DND-41 (cell line): Measurements from ENCODE around the gene WDR31.

Source experiments
- ATAC-seq: fragments of 200-7000 bp; cut with Tn5 transposase; 3 replicates; pipeline ENCODE4 v1.9.1; 2021; ENCODE audit warnings: low read depth; ENCODE audit not compliant: insufficient read depth
- DNase-seq: peaks from one replicate; pipeline ENCODE4 v3.0.0-alpha.2; 2020
- H2AFZ ChIP-seq: 2 replicates; pipeline ENCODE4 v1.6.0; 2012; ENCODE audit warnings: low read depth, low read length
- H3K27ac ChIP-seq: 2 replicates; pipeline ENCODE4 v1.5.1; 2012; ENCODE audit warnings: low read length, inconsistent platforms
- H3K27me3 ChIP-seq: fragments of 200-600 bp; sonication (generic); 2 replicates; pipeline ENCODE4 v1.6.0; 2012; ENCODE audit warnings: low read length, mild to moderate bottlenecking, inconsistent platforms; ENCODE audit not compliant: insufficient read depth, poor library complexity
- H3K36me3 ChIP-seq: 2 replicates; pipeline ENCODE4 v1.5.1; 2012; ENCODE audit warnings: low read length, inconsistent platforms; ENCODE audit not compliant: insufficient read depth
- H3K4me1 ChIP-seq: 2 replicates; pipeline ENCODE4 v1.5.1; 2012; ENCODE audit warnings: mild to moderate bottlenecking, low read length; ENCODE audit not compliant: insufficient read depth
- H3K4me2 ChIP-seq: 2 replicates; pipeline ENCODE4 v1.6.0; 2012; ENCODE audit warnings: mild to moderate bottlenecking, moderate library complexity, low read length, inconsistent platforms; ENCODE audit not compliant: insufficient read depth
- H3K4me3 ChIP-seq, 2 experiments: fragments of 200-600 bp in 1 of 2; shearing (Covaris generic) in 1 of 2; 2 replicates each; pipeline ENCODE4 v1.5.1; 2012 to 2016; ENCODE audit warnings: inconsistent platforms in 2 of 2, low read length in 2 of 2, mild to moderate bottlenecking in 2 of 2, low read depth in 1 of 2, moderate library complexity in 1 of 2
- H3K79me2 ChIP-seq: 2 replicates; pipeline ENCODE4 v1.6.0; 2012; ENCODE audit warnings: low read length, inconsistent platforms; ENCODE audit not compliant: insufficient read depth
- H3K9ac ChIP-seq: 2 replicates; pipeline ENCODE4 v1.6.0; 2012; ENCODE audit warnings: low read depth, mild to moderate bottlenecking, inconsistent platforms, low read length, moderate library complexity
- H3K9me3 ChIP-seq: 2 replicates; pipeline ENCODE4 v1.5.1; 2012; ENCODE audit warnings: low read length, moderate library complexity, mild to moderate bottlenecking, inconsistent platforms; ENCODE audit not compliant: insufficient read depth, severe bottlenecking
- H4K20me1 ChIP-seq: 2 replicates; pipeline ENCODE4 v1.6.0; 2012; ENCODE audit warnings: low read length; ENCODE audit not compliant: insufficient read depth
- EZH2 ChIP-seq: IDR thresholded peaks from 3 replicates; pipeline ENCODE4 v1.6.1; 2012; ENCODE audit warnings: borderline replicate concordance, low read depth, mild to moderate bottlenecking, moderate library complexity, low read length, inconsistent platforms; ENCODE audit not compliant: severe bottlenecking
- TF ChIP-seq, protein P1 (sequence below): IDR thresholded peaks from 2 replicates; pipeline ENCODE4 v1.5.1; 2012; ENCODE audit warnings: borderline replicate concordance, low read length, moderate library complexity, mild to moderate bottlenecking; ENCODE audit not compliant: poor library complexity, severe bottlenecking; ENCODE audit errors: extremely low read depth

The WDR31 gene

DNA sequence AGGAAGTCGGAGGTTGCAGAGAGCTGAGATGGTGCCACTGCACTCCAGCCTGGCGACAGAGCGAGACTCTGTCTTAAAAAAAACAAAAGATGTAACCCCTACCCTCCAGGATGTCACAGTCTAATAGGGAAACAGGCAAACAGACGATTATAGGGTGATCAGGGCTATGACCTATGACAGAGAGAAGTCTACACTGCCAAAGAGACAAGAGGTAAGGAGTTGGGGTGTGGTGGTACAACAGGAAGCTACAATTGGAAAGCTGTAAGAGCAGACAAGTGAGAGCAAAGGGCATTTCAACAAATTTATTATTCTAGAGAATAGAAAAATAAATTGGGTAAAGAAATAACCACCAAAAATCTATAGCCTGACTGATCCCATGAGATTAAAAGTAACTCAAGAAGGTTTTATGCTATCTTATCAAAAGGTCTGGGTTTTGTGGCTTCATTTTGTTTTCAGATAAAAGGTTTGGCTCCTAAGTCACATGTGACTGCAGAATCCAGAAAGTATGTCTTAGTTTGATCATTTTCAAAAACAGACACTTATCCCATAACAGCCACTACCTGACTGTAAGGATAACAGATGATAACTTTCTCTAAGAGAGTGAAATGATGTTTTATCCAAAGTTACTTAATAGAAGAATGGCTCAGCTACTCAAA, 72.0 kb downstream of the WDR31 start:
- no peak for ATAC-seq

DNA sequence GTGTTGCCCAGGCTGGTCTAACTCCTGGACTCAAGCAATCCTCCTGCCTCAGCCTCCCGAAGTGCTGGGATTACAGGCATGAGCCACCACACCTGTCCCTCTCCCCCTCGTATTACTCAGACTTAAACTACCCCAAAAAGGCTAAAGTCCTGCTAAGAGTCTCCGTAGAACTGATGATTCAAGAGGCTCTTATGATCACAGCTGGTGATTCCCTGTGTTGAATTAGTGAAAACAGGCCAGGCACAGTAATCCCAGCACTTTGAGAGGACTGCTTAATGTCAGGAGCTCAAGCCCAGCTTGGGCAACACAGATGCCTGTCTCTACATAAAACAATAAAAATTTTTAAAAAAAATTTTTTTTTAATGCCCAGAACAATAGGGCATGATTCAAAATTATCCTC, 73.9 kb downstream of the WDR31 start:
- no peak overlapping the region for H3K27ac ChIP-seq
- H3K9ac ChIP-seq = no peak overlapping the region
- no peak for ATAC-seq
- H3K4me2 ChIP-seq = no peak overlapping the region
- no peaks in the 10 kb centered on the region for H3K27me3 ChIP-seq
- no peak overlapping the region for H3K4me3 ChIP-seq
- no peaks in the 10 kb centered on the region for H4K20me1 ChIP-seq
- no peak for TF ChIP-seq EZH2
- H3K4me1 ChIP-seq = no peaks in the 10 kb centered on the region
- peaks cover 36% of the 10 kb centered on the region for H3K36me3 ChIP-seq
- no peak for DNase-seq
- no peaks in the 10 kb centered on the region for H3K79me2 ChIP-seq
- H2AFZ ChIP-seq = no peak overlapping the region
- no peaks in the 10 kb centered on the region for H3K9me3 ChIP-seq

More for the DNA sequence above, 72.0 kb downstream of the WDR31 start:
- Histone ChIP-seq H2AFZ (no peak overlapping the region), H3K4me3 (no peak overlapping the region), H3K4me2 (no peak overlapping the region), H3K4me1 (no peaks in the 10 kb centered on the region), H3K79me2 (no peaks in the 10 kb centered on the region), H3K9ac (no peak overlapping the region), H3K27ac (no peak overlapping the region), H3K36me3 (peaks cover 51% of the 10 kb centered on the region), H3K27me3 (no peaks in the 10 kb centered on the region), H4K20me1 (no peaks in the 10 kb centered on the region), H3K9me3 (no peaks in the 10 kb centered on the region)
- TF ChIP-seq, protein P1, sequence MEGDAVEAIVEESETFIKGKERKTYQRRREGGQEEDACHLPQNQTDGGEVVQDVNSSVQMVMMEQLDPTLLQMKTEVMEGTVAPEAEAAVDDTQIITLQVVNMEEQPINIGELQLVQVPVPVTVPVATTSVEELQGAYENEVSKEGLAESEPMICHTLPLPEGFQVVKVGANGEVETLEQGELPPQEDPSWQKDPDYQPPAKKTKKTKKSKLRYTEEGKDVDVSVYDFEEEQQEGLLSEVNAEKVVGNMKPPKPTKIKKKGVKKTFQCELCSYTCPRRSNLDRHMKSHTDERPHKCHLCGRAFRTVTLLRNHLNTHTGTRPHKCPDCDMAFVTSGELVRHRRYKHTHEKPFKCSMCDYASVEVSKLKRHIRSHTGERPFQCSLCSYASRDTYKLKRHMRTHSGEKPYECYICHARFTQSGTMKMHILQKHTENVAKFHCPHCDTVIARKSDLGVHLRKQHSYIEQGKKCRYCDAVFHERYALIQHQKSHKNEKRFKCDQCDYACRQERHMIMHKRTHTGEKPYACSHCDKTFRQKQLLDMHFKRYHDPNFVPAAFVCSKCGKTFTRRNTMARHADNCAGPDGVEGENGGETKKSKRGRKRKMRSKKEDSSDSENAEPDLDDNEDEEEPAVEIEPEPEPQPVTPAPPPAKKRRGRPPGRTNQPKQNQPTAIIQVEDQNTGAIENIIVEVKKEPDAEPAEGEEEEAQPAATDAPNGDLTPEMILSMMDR = no peak
- no peak for TF ChIP-seq EZH2
- no peak for DNase-seq
